GDM1 (cell line): ENCODE results near the gene SORBS2.

Experiments
- DNase-seq: peaks from one replicate; lab custom pipeline; 2025; lab: John Stamatoyannopoulos, UW

The SORBS2 gene

GRCh38 chr4:185589067-185589836 is 222.7 kb downstream of the SORBS2 start:
- no peak for DNase-seq

- no peak for DNase-seq
Observed at GRCh38 chr4:185587427-185588161, 224.4 kb downstream of the SORBS2 start.

GRCh38 chr4:185587030-185587426 is 225.0 kb downstream of the SORBS2 start:
- no peak for DNase-seq

GRCh38 chr4:185585211-185585610 is 226.8 kb downstream of the SORBS2 start:
- no peak for DNase-seq

- DNase-seq = no peak
Observed at GRCh38 chr4:185583813-185584212, 228.2 kb downstream of the SORBS2 start.

- no peak for DNase-seq
Observed at GRCh38 chr4:185582651-185583400, 229.2 kb downstream of the SORBS2 start.

GRCh38 chr4:185580699-185581098 is 231.3 kb downstream of the SORBS2 start:
- no peak for DNase-seq

- no peak for DNase-seq
Observed at GRCh38 chr4:185578284-185578683, 233.7 kb downstream of the SORBS2 start.

- DNase-seq = no peak
Observed at GRCh38 chr4:185576962-185577950, 234.7 kb downstream of the SORBS2 start.

GRCh38 chr4:185576314-185576961 is 235.6 kb downstream of the SORBS2 start:
- DNase-seq = no peak

- no peak for DNase-seq
Observed at GRCh38 chr4:185573651-185574199, 238.3 kb downstream of the SORBS2 start.

- no peak for DNase-seq
Observed at GRCh38 chr4:185570727-185571126, 241.3 kb downstream of the SORBS2 start.

GRCh38 chr4:185567381-185568376 is 244.3 kb downstream of the SORBS2 start:
- no peak for DNase-seq

GRCh38 chr4:185566972-185567371 is 245.0 kb downstream of the SORBS2 start:
- DNase-seq = no peak

GRCh38 chr4:185566425-185566824 is 245.6 kb downstream of the SORBS2 start:
- no peak for DNase-seq

GRCh38 chr4:185565696-185566095 is 246.3 kb downstream of the SORBS2 start:
- no peak for DNase-seq

- no peak for DNase-seq
Observed at GRCh38 chr4:185564349-185564748, 247.6 kb downstream of the SORBS2 start.

- DNase-seq = no peak
Observed at GRCh38 chr4:185562531-185562930, 249.5 kb downstream of the SORBS2 start.

- DNase-seq = no peak
Observed at GRCh38 chr4:185560316-185560715, 251.7 kb downstream of the SORBS2 start.
